RKO (cell line): ENCODE data around the gene ATP2C2.

Experiments
- DNase-seq: peaks from one replicate; pipeline ENCODE4 v3.0.0-alpha.2; 2016; ENCODE audit warnings: low spot score

ATP2C2 gene

GRCh38 chr16:84513666-84514065, 145.3 kb downstream of the ATP2C2 start:
- no peak for DNase-seq
